OCI-LY3 (cell line): ENCODE measurements around the gene KLHL3.

Source experiments
- EZH2phosphoT487 ChIP-seq: fragments of 200-600 bp; shearing (Covaris generic); IDR thresholded peaks from 2 replicates; pipeline ENCODE4 v1.6.1; 2018; ENCODE audit warnings: antibody characterized with exemption, mixed run types, low read depth
- TF ChIP-seq, protein P1 (sequence below): fragments of 200-600, 300-600 bp; sonication (generic); IDR thresholded peaks from 2 replicates; pipeline ENCODE4 v1.5.1; 2014; ENCODE audit warnings: antibody characterized with exemption, low read length, low read depth

DNA sequence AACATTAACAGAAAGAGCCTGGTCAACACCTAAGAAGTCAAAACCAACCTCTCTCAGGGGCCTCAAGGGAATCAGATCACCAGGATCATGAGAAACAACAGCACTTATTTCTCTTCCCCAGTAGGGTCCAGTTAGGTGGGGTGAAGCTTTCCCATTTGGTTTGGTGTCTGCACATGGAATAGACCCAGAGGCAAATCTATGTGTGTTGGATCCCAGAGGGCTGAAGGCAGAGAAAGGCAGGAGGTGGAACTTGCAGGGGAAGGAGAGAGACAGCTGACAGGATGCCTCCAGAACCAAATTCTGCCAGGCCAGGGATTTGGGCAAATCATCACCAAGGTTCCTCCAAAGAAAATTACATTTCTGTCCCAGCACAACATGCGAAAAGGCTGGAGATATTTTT lies 132.0 kb downstream of the KLHL3 start:
- TF ChIP-seq, protein P1, sequence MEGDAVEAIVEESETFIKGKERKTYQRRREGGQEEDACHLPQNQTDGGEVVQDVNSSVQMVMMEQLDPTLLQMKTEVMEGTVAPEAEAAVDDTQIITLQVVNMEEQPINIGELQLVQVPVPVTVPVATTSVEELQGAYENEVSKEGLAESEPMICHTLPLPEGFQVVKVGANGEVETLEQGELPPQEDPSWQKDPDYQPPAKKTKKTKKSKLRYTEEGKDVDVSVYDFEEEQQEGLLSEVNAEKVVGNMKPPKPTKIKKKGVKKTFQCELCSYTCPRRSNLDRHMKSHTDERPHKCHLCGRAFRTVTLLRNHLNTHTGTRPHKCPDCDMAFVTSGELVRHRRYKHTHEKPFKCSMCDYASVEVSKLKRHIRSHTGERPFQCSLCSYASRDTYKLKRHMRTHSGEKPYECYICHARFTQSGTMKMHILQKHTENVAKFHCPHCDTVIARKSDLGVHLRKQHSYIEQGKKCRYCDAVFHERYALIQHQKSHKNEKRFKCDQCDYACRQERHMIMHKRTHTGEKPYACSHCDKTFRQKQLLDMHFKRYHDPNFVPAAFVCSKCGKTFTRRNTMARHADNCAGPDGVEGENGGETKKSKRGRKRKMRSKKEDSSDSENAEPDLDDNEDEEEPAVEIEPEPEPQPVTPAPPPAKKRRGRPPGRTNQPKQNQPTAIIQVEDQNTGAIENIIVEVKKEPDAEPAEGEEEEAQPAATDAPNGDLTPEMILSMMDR: no peak
- TF ChIP-seq EZH2phosphoT487: no peak
